GM21390 (cell line): ENCODE data around the gene PHYKPL.
A peak's percentile ranks its signal among the peaks of the same experiment; 100 is the strongest.

Experiments
- ATAC-seq: cut with Tn5 transposase; IDR thresholded peaks from one replicate; pipeline ENCODE4 v1.9.1; 2021; ENCODE audit not compliant: unreplicated experiment

Gene PHYKPL

GRCh38 chr5:178192787-178193186 lies 39.8 kb downstream of the PHYKPL start:
- no peak for ATAC-seq

DNA sequence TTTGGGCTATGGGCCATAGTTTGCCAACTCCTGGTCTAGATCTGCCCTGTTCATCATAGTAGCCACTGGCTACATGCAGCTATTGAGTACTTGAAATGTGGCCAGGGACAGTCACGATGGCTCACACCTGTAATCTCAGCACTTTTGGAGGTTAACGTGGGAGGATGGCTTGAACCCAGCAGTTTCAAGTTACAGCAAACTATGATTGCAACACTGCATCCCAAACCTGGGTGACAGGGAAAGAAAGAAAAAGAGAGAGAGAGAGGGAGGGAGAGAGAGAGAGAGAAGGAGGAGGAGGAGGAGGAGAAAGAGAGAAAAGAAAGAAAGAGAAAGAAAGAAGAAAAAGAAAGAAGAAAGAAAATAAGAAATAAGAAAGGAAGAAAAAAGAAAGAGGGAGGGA lies 40.4 kb downstream of the PHYKPL start:
- ATAC-seq, result no peak

DNA sequence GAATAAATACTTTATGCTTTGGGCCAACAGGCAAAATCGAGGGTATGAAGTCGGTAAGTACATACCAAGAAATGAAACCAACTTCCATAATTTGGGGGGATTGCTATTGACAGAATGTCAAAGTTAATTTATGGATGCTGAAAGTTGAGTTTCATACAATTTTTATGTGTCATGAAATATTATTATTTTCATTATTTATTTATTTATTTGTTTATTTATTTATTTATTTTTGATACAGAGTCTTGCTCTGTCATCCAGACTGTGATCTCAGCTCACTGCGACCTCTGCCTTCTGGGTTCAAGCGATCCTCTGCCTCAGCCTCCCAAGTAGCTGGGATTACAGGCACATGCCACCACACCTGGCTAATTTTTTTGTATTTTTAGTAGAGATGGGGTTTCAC lies 40.9 kb downstream of the PHYKPL start:
- ATAC-seq, result no peak

GRCh38 chr5:178189433-178189832 lies 43.2 kb downstream of the PHYKPL start:
- no peak for ATAC-seq

- ATAC-seq, result no peak
These were observed 45.6 kb downstream of the PHYKPL start, which contains the start of gene GMCL2 for GRCh38 chr5:178187014-178187413. GMCL2 (minus strand) TSS chr5:178187371; CDS start chr5:178187299, 72 bp downstream.

GRCh38 chr5:178186427-178186826 lies 46.2 kb downstream of the PHYKPL start:
- no peak for ATAC-seq

DNA sequence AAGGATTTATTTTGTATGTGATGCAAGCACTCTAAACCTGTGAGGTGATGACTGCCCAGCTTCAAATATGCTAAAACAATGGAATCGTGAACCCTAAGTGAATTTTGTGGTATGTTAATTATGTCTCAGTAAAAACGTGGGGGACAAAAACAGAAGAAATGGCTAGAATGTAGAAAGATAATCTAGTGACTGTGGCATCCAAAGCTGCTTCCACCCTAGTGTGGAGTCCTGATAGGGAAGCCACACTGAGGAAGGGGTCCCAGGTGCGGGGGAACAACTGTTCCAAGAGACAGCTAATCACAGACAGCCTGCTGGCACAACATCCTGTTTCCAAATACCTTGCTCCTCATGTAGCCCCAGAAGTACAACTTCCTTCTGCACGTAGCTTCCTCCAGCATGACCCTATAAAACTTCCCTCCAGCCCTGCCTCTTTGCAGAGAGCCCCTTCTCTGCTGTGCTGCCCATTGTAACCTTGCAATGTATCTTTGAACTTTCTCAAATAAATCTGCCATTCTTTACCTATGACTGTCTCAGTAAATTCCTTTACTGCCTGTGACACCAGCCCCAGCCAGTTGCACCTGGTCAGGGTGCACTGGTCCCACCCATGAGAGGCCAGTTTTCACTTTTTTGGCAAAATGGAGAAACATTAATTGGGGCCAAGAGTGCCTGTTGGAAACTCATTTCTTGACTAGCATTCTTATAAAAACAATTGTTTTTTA lies 50.3 kb downstream of the PHYKPL start:
- no peak for ATAC-seq

GRCh38 chr5:178180141-178180863 lies 52.3 kb downstream of the PHYKPL start:
- no peak for ATAC-seq

GRCh38 chr5:178177569-178177968 lies 55.0 kb downstream of the PHYKPL start:
- no peak for ATAC-seq

DNA sequence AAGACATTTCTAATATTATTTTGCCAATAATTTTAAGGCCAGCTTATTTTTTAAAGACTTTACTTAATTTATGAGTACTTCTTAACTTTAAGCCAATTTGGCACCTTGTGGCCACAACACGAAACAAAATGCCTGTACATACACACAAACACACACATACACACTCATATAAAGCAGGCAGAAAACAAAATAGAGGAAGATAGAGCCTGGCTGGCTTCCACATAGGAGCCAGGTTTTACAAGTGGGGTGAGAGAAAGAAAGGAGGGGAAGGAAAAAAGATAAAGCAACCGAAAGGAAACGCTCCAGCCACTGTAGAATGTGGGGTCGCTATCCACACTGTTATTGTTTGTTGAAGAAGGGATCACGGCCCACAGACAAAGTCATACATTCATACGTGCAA lies 55.8 kb downstream of the PHYKPL start:
- ATAC-seq, result no peak

DNA sequence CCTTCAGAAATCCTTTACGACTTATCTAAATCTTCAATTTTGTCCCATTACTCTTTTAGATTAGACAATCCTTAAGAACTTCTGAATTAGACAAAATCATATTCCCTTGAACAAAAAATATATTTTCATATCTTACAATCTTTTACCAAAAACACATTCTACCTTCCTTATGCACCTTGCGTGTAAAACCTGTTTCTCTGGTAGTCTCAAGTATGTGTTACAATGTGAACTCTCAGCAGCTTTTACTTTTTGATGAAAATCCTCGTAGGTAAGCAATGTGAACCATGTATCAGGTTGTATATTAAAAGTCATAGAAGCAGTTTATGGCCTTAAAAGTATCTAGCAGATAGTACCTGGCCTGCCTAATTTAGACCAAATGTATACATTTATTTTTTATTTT lies 58.1 kb downstream of the PHYKPL start:
- ATAC-seq, result no peak

GRCh38 chr5:178170455-178170854 lies 62.1 kb downstream of the PHYKPL start:
- no peak for ATAC-seq

DNA sequence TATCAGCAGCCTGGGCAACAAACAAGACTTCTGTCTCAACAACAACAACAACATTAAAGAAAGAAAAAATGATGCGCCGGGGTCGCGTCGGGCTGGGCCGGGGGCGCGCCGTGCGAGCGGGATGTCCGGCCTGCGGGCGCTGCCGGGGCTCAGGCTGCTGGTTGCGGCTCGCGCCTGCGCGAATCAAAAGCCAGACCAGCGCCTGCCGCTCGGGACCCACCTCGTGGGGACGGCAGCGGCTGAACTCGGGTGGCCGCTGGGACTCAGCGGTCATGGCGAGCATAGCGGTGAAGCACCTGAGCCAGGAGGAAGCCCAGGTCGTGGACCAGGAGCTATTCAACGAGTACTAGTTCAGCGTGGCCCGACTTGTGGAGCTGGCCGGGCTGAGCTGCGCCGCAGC lies 67.0 kb downstream of the PHYKPL start:
- ATAC-seq, result no peak

DNA sequence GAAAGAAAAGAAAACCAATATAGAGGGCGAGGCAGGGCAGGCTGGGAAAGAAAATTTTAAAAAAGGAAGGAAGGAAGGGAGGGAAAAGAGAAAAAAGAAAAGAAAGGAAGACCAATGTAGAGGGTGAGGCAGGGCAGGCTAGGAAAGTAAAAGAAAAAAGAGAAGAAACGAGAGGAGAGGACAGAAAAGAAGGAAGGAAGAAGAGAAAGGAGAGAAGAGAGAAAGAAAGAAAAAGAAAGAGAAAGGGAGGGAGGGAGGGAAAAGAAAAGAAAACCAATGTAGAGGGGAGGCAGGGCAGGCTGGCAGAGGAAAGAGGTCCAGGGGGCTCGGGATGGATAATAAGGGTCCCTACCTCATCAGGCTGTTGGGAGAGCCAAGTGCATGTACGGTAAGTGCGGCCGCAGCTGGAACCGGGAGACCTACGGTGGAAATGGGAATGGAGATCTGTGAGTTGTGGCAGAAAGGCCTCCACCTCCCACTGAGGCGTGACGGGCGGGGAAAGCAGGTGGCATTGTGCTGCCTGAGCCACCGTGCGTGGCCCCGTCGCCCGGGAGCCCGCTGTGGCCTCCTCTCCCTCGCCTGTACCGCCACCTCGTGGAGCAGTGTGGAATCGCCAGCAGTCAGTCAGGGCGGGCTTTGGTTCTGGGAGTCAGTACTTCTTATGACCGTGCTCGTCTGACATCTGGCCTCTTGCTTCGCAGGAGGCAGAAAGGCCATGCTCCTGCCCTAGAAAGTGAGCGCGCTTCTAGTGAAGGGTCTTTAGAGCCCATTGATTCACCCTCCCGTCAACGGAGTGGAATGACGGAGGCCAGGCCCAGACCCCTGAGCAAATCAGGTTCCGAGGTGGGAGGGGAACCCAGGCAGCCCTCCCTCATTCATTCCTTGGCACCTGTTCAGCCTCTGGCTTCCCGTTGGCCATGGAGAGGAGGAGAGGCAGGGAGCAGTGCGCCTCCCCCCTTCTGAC lies 68.5 kb downstream of the PHYKPL start:
- peak; percentile 81 for ATAC-seq

DNA sequence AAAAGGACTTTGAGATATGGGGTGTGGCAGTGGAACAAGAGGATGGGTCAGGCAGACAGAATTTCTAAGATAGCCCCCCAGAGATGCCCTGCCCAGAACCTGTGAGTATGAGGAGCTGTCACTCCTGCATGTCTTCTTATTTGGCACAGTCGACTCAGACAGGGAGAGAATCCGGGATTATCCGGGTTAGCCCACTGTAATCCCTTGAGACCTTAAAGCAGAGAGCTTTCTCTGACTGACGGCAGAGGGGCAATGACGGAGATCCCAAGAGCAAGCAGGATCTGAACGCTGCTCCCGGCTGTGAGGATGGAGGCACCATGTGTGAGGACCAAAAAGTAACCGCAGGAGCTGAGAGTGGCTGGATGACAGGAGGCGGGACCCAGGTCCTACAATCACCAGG lies 70.1 kb downstream of the PHYKPL start:
- no peak for ATAC-seq

DNA sequence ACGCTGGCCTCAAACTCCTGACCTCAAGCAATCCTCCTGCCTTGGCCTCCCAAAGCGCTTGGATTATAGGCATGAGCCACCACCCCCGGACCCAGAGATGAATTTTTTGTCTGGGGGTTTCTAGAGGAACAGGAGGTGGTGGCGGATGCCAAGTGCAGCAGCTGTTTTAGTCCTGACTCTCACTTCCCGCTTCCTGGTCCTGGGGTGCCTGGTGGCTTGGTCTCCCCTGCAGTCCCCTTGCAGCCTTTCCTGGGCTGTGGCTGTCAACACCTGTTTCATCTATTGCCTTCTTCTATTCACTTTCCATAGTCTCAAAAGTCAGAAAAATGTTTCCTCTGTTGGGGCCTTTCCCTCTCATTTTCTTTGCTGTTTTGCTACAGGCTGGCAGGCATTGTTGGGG lies 72.4 kb downstream of the PHYKPL start:
- ATAC-seq, result no peak
